Ureter (tissue), 1 donor: ENCODE results near the gene ANKRD53. TPM values are rescaled to one million over a fixed set of nuclear protein-coding genes. Genes with fewer than 3 reads are reported as not detected.

Experiments used
- DNase-seq: peaks from one replicate; pipeline ENCODE4 v3.0.0-alpha.2; 2020; ENCODE audit warnings: low spot score
- total RNA-seq: library from RNA; stranded (reverse); gene quantifications from one replicate; pipeline ENCODE4 v1.2.4, GENCODE V29; 2023
- donor health status: DM: yes; HTN: yes; CAD: no.

Gene ANKRD53
- total RNA-seq, result 1.8 TPM

- DNase-seq, result no peak
Measured at GRCh38 chr2:70978341-70979179, at the start of gene ANKRD53. Gene ANKRD53, plus strand, starts transcription at chr2:70978630. Its CDS starts 16 bp downstream, at chr2:70978646.

GRCh38 chr2:70930371-70931329, 47.8 kb upstream of the ANKRD53 start:
- DNase-seq, result peak; percentile 27

DNA sequence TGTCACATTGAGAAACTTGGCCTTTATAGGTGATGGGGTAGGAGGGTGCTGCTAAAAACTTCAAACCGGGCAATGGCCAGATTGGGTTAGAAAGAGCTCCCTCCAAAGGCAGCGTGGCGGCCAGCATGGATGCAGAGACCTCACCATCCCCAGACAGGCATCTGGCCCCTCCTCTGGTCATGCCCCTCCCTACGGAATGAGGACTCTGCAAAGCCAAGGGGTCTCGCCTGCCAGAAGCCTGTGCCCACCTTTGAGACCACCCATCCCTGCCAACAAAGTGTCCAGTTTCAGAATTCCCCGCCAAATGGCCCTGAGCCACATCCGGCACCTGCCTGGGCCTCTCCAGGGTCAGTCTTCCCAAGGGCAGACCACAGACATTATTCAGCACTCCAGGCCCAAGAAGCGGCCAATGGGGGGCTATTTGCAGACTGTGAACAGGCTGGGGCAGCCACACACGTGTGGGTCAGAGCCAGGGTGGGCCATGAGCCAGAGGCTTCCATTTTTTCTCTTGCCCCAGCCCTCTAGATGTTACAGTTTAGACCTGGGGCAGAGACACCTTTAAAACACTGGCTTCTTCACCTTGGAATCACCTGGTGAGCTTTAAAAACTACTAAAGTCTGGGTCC, 46.9 kb upstream of the ANKRD53 start:
- DNase-seq, result peak; percentile 18

GRCh38 chr2:70932631-70933230, 45.7 kb upstream of the ANKRD53 start:
- peak; percentile 34 for DNase-seq

- DNase-seq, result peak; percentile 6
Measured at GRCh38 chr2:70934981-70935380, 43.4 kb upstream of the ANKRD53 start.

GRCh38 chr2:70935468-70936164, 42.8 kb upstream of the ANKRD53 start, which contains the start of gene ATP6V1B1:
Gene ATP6V1B1, plus strand, starts transcription at chr2:70935900. Its CDS starts 55 bp downstream, at chr2:70935955.
- peak; percentile 40 for DNase-seq

- no peak for DNase-seq
Measured at GRCh38 chr2:70936165-70936978, 42.1 kb upstream of the ANKRD53 start.

DNA sequence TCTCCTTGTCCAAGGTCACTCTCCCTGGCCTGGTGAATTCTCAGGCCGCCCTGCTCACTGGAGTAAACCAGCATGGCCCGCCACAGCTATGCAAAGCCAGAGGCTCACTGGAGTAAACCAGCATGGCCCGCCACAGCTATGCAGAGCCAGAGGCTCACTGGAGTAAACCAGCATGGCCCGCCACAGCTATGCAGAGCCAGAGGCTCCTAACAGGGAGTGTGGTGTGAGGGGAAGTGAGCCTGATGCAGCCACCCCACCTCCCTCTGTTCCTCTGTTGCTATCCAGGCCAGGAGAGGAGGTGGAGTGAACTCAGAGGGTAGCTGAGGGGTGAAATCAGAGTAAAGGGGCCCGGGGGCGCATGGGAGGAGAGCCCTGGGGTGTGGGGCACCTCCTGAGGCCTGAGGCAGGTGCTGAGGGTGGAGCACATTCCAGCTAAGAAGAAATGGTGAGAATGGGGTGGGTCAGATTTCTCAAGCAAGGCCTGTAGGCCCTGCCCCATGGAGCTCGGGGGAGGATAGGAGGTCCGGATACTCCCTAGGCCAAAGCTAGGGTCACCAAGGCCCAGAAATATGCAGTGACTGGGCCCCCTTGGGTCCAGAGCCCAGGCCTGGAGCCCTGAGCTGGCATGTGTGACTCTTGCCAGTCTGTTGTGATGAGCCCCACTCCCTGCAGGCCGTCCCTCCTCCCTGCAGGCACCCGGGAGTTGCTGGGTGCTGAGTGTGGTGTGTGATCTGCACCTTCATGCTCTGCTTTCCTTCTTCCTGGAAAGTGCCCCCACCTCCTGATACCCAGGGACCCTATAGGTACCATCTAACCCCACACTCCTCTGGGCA, 41.2 kb upstream of the ANKRD53 start:
- DNase-seq, result peak; percentile 35

GRCh38 chr2:70937866-70938585, 40.4 kb upstream of the ANKRD53 start:
- peak; percentile 29 for DNase-seq

- DNase-seq, result no peak
Measured at GRCh38 chr2:70938586-70938950, 39.9 kb upstream of the ANKRD53 start.

DNA sequence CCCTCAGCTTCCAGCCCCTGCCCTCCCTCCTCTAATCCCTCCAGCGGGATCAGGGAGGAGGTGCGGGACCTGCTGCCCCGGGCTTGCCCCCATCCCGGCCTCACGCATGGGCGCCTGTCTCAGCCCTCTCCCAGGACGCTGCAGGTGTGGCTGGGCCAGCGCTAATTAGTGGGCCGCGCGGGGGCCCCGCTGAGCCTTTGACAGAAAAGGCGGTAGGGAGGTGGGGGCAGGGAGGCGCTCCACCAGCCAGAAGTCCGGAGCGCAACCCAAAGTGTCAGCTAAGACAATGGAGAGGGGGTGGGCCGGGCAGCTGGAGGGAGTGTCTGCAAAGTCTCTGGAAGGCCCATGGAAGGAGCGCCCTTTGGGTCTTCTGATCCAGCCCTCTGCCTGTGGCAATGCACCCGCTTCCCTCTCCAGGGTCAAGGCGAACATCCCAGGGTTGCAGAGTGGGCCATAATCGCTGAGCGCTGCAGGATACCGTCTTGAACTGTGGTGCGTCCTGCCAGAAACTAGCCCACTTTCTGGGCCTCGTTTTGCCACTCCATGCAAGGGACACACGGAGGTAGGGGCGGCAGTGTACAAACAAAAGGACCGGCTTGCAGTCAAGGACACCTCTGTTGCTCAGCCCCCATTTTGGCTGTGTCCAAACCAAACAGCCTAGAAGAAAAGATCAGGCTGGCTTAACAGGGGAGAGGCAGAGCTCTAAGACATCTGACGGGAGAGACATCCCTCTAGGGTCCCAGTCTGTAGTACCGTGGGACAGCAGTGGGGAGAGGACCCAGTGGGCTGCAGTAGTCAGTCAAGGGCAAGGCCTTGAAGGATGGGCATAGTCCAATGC, 39.2 kb upstream of the ANKRD53 start:
- DNase-seq, result peak; percentile 35

- DNase-seq, result peak; percentile 26
Measured at GRCh38 chr2:70939839-70940580, 38.4 kb upstream of the ANKRD53 start.

DNA sequence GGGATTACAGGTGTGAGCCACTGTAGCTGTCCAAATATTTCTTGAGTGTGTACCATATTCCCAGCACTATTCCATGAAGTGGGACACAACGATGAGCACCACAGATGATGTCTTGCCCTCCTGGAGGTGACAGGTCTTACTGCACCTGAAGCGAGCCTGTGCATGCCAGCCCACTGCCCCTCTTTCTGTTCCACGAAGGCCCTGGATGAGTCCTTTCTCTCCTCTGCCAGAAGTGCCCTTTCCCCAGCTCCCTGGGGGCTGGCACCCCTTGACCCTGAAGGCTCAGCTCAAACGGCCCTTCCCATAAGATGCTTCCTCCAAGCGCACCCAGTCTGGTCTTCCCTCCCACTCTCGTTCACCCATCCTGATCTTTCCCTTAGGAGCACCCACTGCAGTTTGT, 37.2 kb upstream of the ANKRD53 start:
- DNase-seq, result no peak

GRCh38 chr2:70941701-70942100, 36.7 kb upstream of the ANKRD53 start:
- DNase-seq, result no peak

GRCh38 chr2:70942396-70943204, 35.8 kb upstream of the ANKRD53 start:
- DNase-seq, result no peak
